K562 treated with DMSO at 1 percent for 12 hours (cell line): ENCODE measurements around the gene TBCB. TPM values are rescaled to one million over a fixed set of nuclear protein-coding genes. Genes with fewer than 3 reads are reported as not detected.

Source experiments
- total RNA-seq: library from RNA; unstranded; fragments of 300-600 nt; gene quantifications from 2 replicates; pipeline ENCODE4 v1.2.3, GENCODE V29; 2022; ENCODE audit not compliant: insufficient read depth

The TBCB gene, protein sequence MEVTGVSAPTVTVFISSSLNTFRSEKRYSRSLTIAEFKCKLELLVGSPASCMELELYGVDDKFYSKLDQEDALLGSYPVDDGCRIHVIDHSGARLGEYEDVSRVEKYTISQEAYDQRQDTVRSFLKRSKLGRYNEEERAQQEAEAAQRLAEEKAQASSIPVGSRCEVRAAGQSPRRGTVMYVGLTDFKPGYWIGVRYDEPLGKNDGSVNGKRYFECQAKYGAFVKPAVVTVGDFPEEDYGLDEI
- 57.0 and 83.4 TPM in 2 replicates for total RNA-seq

DNA sequence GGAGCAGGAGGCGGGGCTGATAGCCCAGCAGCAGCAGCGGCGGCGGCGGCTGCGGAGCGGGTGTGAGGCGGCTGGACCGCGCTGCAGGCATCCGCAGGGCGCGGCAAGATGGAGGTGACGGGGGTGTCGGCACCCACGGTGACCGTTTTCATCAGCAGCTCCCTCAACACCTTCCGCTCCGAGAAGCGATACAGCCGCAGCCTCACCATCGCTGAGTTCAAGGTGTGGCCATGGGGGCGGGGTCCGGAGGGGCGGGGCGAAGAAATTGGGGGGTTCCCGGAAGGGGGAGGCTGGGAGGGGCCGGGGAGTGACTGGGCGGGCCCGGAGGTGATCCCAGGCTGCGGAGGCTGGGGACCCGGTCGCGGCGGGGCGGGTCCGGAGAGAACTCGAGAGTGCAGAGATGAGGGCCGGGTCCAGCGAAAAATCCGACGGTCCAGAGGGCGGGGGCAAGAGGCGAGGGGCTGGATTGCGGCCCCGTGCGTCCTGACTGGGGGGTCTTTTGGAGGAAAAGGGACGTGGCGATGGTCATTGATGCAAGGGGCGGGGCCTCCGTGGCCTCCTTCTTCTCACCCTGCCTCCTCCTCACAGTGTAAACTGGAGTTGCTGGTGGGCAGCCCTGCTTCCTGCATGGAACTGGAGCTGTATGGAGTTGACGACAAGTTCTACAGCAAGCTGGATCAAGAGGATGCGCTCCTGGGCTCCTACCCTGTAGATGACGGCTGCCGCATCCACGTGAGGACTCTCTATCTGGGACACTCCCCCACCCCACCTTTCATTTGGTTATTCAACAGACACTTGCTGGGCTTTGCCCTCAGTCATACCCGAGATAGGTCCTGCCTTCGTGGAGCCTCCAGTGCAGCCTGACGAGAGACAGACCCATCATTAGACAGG is at the start of gene TBCB:
Gene TBCB (plus strand): TSS at position 16 of the 891 bp plus-strand sequence. CDS start 93 bp downstream, at position 109.

GRCh38 chr19:36110487-36111199 is 4.6 kb upstream of the TBCB start, which contains the start of gene OVOL3:
Gene OVOL3 (plus strand): TSS chr19:36111143. CDS start chr19:36111203, 60 bp downstream.

GRCh38 chr19:36114721-36115452 is 381 bp upstream of the TBCB start, which contains the start of gene POLR2I:
Gene POLR2I (minus strand): TSS chr19:36114875. CDS start chr19:36114856, 19 bp downstream.

DNA sequence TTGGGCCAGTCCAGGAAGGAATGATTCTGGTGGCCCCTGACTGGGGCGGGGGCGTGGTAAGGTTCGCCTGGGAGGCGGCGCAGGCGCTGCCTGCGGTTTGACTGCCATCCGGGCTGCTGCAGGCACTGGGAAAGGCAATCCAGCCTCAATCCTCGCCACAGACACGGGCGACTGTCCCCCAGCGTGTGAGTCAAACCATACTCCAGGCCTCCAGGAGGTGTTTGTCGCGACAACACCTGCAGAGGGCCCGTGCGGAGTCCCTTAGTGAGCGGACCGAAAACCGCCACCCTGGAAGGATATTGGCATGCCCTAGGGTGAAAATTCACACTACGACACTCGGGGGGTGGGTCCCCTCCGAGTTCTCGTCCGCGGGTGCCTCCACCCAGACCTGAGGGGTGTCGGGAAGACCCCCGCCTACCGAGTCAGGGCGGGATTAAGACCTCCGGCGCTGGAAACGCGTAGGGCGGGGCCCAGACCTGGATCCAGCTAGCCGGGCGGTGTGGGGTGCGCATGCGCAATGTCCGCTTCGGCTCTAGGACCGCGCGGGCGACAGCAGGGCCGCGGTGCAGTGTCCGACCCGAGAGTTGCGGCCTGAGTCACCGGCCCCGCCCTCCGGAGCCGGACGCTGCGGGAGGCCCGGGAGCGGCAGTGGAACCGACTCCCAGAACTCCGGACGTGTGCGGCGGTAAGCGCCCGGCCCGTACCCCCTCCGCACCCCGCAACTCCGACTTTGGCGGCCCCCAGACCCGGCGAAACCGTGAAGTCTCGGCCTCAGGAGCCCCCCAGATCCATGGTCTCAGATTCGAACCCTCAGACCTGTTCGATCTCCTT is 24.4 kb downstream of the TBCB start, which contains the start of gene CAPNS1:
Gene CAPNS1 (plus strand): TSS at position 594 of the 831 bp plus-strand sequence. CDS start 946 bp downstream, outside the sequence.

DNA sequence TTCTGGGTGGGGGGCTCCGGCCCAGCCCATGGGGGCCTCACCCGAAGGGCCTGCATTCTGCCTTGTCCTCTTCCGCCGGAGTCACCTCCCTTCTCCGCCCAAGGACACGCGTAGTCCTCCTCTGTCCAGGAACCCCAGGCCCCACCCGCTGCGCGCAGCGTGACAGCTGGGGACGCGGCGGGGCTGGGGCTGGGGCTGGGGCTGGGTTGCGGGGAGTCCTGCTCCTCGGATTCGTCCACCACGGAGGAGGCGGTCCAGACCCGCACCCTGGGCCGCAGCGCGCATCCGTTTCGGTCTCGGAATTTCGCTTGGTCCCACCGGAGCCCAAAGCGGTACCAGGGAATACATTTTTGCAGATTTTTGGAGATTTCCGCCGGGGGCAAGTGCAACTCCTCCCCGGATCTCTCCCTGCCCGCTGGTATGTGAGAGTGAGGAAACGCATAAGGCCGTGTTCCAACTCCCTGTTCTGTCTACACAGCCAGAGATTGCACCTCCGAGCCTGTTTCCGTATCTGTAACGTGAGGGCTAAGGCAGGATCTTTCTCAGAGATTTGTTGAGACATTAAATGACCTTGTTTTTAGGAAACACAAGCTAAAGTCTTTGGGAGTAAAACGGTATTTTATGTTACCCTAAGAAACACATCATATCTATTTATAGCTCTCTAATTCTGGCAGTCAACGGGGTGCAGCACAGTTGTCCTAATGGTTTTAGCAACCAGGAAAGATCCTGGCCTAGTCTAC is 37.3 kb downstream of the TBCB start, which contains the start of gene COX7A1:
Gene COX7A1 (minus strand): TSS at position 96 of the 740 bp plus-strand sequence. CDS start 40 bp downstream, at position 56.

Other genes with a start within 250 kb of the TBCB start
- gene APLP1, start 246.9 kb upstream of the TBCB start, total RNA-seq: 7.4 and 15.0 TPM in 2 replicates
- gene NFKBID, start 214.9 kb upstream of the TBCB start, total RNA-seq: 5.8 and 7.3 TPM in 2 replicates
- not detected in 2 replicates for gene HCST, start 212.9 kb upstream of the TBCB start, total RNA-seq
- 18.6 and 31.0 TPM in 2 replicates for gene TYROBP, start 207.2 kb upstream of the TBCB start, total RNA-seq
- not detected in 2 replicates for gene LRFN3, start 179.1 kb upstream of the TBCB start, total RNA-seq
- gene SDHAF1, start 120.3 kb upstream of the TBCB start, total RNA-seq: 49.4 and 74.2 TPM in 2 replicates
- 0.46 TPM in 1 of 2 replicates, not detected in the other for gene SYNE4, start 106.7 kb upstream of the TBCB start, total RNA-seq
- gene ALKBH6, start 101.3 kb upstream of the TBCB start, total RNA-seq: 35.2 and 37.1 TPM in 2 replicates
- 0.53 and 2.6 TPM in 2 replicates for gene CLIP3, start 82.6 kb upstream of the TBCB start, total RNA-seq
- 2.6 and 5.0 TPM in 2 replicates for gene THAP8, start 61.2 kb upstream of the TBCB start, total RNA-seq
- gene WDR62, start 60.6 kb upstream of the TBCB start, total RNA-seq: 19.3 and 36.3 TPM in 2 replicates
- gene OVOL3, start 4.3 kb upstream of the TBCB start, total RNA-seq: not detected in 2 replicates
- 103 and 135 TPM in 2 replicates for gene POLR2I, start 593 bp upstream of the TBCB start, total RNA-seq
- 204 and 224 TPM in 2 replicates for gene CAPNS1, start 24.6 kb downstream of the TBCB start, total RNA-seq
- not detected in 2 replicates for gene COX7A1, start 37.0 kb downstream of the TBCB start, total RNA-seq
- 0.75 and 1.5 TPM in 2 replicates for gene ZNF565, start 99.2 kb downstream of the TBCB start, total RNA-seq
- 18.4 and 48.5 TPM in 2 replicates for gene ZNF146, start 99.6 kb downstream of the TBCB start, total RNA-seq